K562 (cell line): ENCODE measurements around the gene TSPAN32. TPM values are rescaled to one million over a fixed set of nuclear protein-coding genes. Genes with fewer than 3 reads are reported as not detected.

ENCODE experiments used
- ATAC-seq: fragments of 200-7000 bp; cut with Tn5 transposase; 3 replicates; pipeline ENCODE4 v1.9.1; 2020; ENCODE audit warnings: moderate library complexity
- BruUV-seq: library from RNA; stranded (reverse); fragments of 400-500 nt; replicated peaks from 2 replicates; lab custom pipeline; 2021; lab: Mats Ljungman, UMichigan
- CTCF ChIA-PET: fragments of 300-600 bp; formaldehyde crosslinking; extraction: SDS; loops from one replicate; lab custom pipeline; 2021; ENCODE audit warnings: low intra/inter-chr PET ratio; lab: Yijun Ruan, JAX
- POLR2A ChIA-PET: fragments of 300-600, 350-650 bp; sonication (Branson Sonifier 250); formaldehyde crosslinking; extraction: SDS; loops from one replicate; lab custom pipeline; 2021; ENCODE audit warnings: antibody characterized with exemption, inconsistent platforms; lab: Yijun Ruan, JAX
- DNase-seq, 4 experiments: peaks; one replicate each; pipeline versions ENCODE4 v3.0.0 to v3.0.0-alpha.2; 2011 to 2018; ENCODE audit warnings: low spot score in 3 of 4, mixed read lengths in 3 of 4; ENCODE audit errors: extremely low read depth in 1 of 4
- FAIRE-seq: peaks from 2 replicates; lab custom pipeline; 2011; peaks lifted over from hg19 to GRCh38; lab: Jason Lieb, UNC
- H2AFZ ChIP-seq: 2 replicates; pipeline ENCODE4 v1.6.0; 2011; ENCODE audit warnings: low read depth, low read length, control low read depth, inconsistent platforms
- H3K27ac ChIP-seq: fragments of 200-600 bp; 3 replicates; pipeline ENCODE4 v1.8.0; 2011; ENCODE audit warnings: low read depth, mild to moderate bottlenecking, control low read depth, inconsistent platforms, low read length, moderate library complexity, mixed read lengths; ENCODE audit errors: extremely low read depth
- H3K27me3 ChIP-seq, 2 experiments: fragments of 300-600 bp in 1 of 2; 2 replicates in 1 of 2; 3 replicates in 1 of 2; pipeline versions ENCODE4 v1.6.0 to v1.8.0; 2011; ENCODE audit warnings: inconsistent platforms in 2 of 2, low read length in 2 of 2, mild to moderate bottlenecking in 1 of 2, mixed read lengths in 1 of 2, moderate library complexity in 1 of 2; ENCODE audit not compliant: control insufficient read depth in 2 of 2, insufficient read depth in 2 of 2
- H3K36me3 ChIP-seq: fragments of 300-600 bp; 3 replicates; pipeline ENCODE4 v1.8.0; 2011; ENCODE audit warnings: mild to moderate bottlenecking, low read length, inconsistent platforms; ENCODE audit not compliant: control insufficient read depth, insufficient read depth
- H3K4me1 ChIP-seq, 2 experiments: fragments of 200-600 bp in 1 of 2; replicated peaks in 1 of 2; 2 replicates in 1 of 2; 3 replicates in 1 of 2; pipeline versions ENCODE4 v1.5.1 to v1.8.0; 2011; ENCODE audit warnings: inconsistent platforms in 2 of 2, low read length in 2 of 2, mild to moderate bottlenecking in 1 of 2, mixed read lengths in 1 of 2, moderate library complexity in 1 of 2; ENCODE audit not compliant: control insufficient read depth in 2 of 2, insufficient read depth in 2 of 2
- H3K4me2 ChIP-seq: 2 replicates; pipeline ENCODE4 v1.6.1; 2011; ENCODE audit warnings: low read length, control low read depth, inconsistent platforms, mixed read lengths; ENCODE audit not compliant: insufficient read depth
- H3K4me3 ChIP-seq: fragments of 200-600 bp; sonication (generic), shearing (Covaris generic); 2 replicates; pipeline ENCODE4 v1.5.1; 2016; ENCODE audit warnings: control low read depth, inconsistent platforms
- H3K79me2 ChIP-seq: fragments of 200-600 bp; 3 replicates; pipeline ENCODE4 v1.8.0; 2011; ENCODE audit warnings: low read length, inconsistent platforms; ENCODE audit not compliant: control insufficient read depth, insufficient read depth
- H3K9ac ChIP-seq, 2 experiments: 2 replicates each; pipeline versions ENCODE4 v1.6.0 to v1.6.1; 2011; ENCODE audit warnings: low read depth in 2 of 2, low read length in 2 of 2, control low read depth in 1 of 2, inconsistent platforms in 1 of 2, mild to moderate bottlenecking in 1 of 2, mixed read lengths in 1 of 2; ENCODE audit not compliant: insufficient read depth in 1 of 2
- H3K9me1 ChIP-seq: one replicate; pipeline ENCODE4 v1.6.0; 2011; ENCODE audit warnings: inconsistent platforms, mild to moderate bottlenecking, low read length, moderate library complexity; ENCODE audit not compliant: control insufficient read depth, insufficient read depth
- H3K9me3 ChIP-seq: replicated peaks from 2 replicates; pipeline ENCODE4 v1.5.1; 2011; ENCODE audit warnings: low read depth, low read length, inconsistent platforms; ENCODE audit not compliant: control insufficient read depth, insufficient read depth
- H4K20me1 ChIP-seq: replicated peaks from 2 replicates; pipeline ENCODE4 v1.6.1; 2011; ENCODE audit warnings: low read length, inconsistent platforms, mixed read lengths; ENCODE audit not compliant: control insufficient read depth, insufficient read depth
- LCOR ChIP-seq: sonication (generic); formaldehyde crosslinking; IDR thresholded peaks from 2 replicates; pipeline ENCODE4 v1.8.0; 2022; ENCODE audit warnings: mild to moderate bottlenecking, missing genetic modification reagents
- MEF2D ChIP-seq: conservative IDR thresholded peaks from 2 replicates; pipeline ENCODE4 v1.6.1; 2016; ENCODE audit warnings: low read depth, missing genetic modification characterization, missing compliant biosample characterization
- MLX ChIP-seq, 2 experiments: fragments of 450-650 bp in 1 of 2; sonication (generic) in 1 of 2; formaldehyde crosslinking; conservative IDR thresholded peaks; 2 replicates each; pipeline versions ENCODE4 v1.4.0 to v1.8.1; 2020 to 2022; ENCODE audit warnings: mild to moderate bottlenecking in 1 of 2, missing genetic modification reagents in 1 of 2
- OTX1 ChIP-seq: fragments of 450-650 bp; formaldehyde crosslinking; IDR thresholded peaks from 2 replicates; pipeline ENCODE4 v1.4.0; 2022; ENCODE audit warnings: mild to moderate bottlenecking
- PHF8 ChIP-seq: fragments of 200-600 bp; sonication (generic); IDR thresholded peaks from 2 replicates; pipeline ENCODE4 v1.6.1; 2012; ENCODE audit warnings: mixed run types, mild to moderate bottlenecking, inconsistent platforms, low read length, moderate library complexity, borderline replicate concordance
- PHTF2 ChIP-seq: fragments of 250-450 bp; sonication (Bioruptor Pico); IDR thresholded peaks from 2 replicates; pipeline ENCODE4 v1.5.0; 2021; ENCODE audit warnings: mild to moderate bottlenecking
- RB1 ChIP-seq: fragments of 450-650 bp; IDR thresholded peaks from 2 replicates; pipeline ENCODE4 v1.6.1; 2017; ENCODE audit warnings: low read depth, mild to moderate bottlenecking
- RBFOX2 ChIP-seq: fragments of 200-400 bp; formaldehyde crosslinking; IDR thresholded peaks from 2 replicates; pipeline ENCODE4 v1.6.1; 2017; ENCODE audit warnings: low read depth, mild to moderate bottlenecking, low read length, moderate library complexity
- STAG1 ChIP-seq: sonication (generic); formaldehyde crosslinking; IDR thresholded peaks from 2 replicates; pipeline ENCODE4 v1.5.0; 2020; ENCODE audit warnings: missing genetic modification reagents, borderline replicate concordance
- TOE1 ChIP-seq, 2 experiments: fragments of 450-650 bp in 1 of 2; sonication (generic) in 1 of 2; formaldehyde crosslinking in 1 of 2; IDR thresholded peaks; 2 replicates each; pipeline versions ENCODE4 v1.7.1 to v1.8.0; 2016 to 2022; ENCODE audit warnings: borderline replicate concordance in 2 of 2, mild to moderate bottlenecking in 2 of 2, antibody characterized with exemption in 1 of 2, inconsistent platforms in 1 of 2, low read depth in 1 of 2, missing genetic modification reagents in 1 of 2, moderate library complexity in 1 of 2
- TSC22D4 ChIP-seq: fragments of 450-650 bp; IDR thresholded peaks from 2 replicates; pipeline ENCODE4 v1.6.1; 2016; ENCODE audit warnings: missing genetic modification characterization, missing biosample characterization, control low read depth
- YY1 ChIP-seq, 3 experiments: IDR thresholded peaks; 2 replicates each; pipeline ENCODE4 v1.6.1; 2011; ENCODE audit warnings: low read length in 2 of 3, mild to moderate bottlenecking in 2 of 3, moderate library complexity in 2 of 3, borderline replicate concordance in 1 of 3, control low read depth in 1 of 3, low read depth in 1 of 3; ENCODE audit not compliant: insufficient read depth in 3 of 3, insufficient replicate concordance in 2 of 3, control insufficient read depth in 1 of 3, insufficient read length in 1 of 3; ENCODE audit errors: extremely low read depth in 1 of 3
- ZNF184 ChIP-seq: sonication (generic); formaldehyde crosslinking; IDR thresholded peaks from 2 replicates; pipeline ENCODE4 v1.5.0; 2020; ENCODE audit warnings: missing genetic modification reagents
- ZNF253 ChIP-seq: fragments of 250-450 bp; sonication (Bioruptor Pico); conservative IDR thresholded peaks from 2 replicates; pipeline ENCODE4 v1.6.1; 2021; ENCODE audit warnings: mild to moderate bottlenecking
- ZNF655 ChIP-seq: fragments of 250-450 bp; sonication (Bioruptor Pico); IDR thresholded peaks from 2 replicates; pipeline ENCODE4 v1.5.0; 2021
- ZNF668 ChIP-seq: fragments of 250-450 bp; sonication (Bioruptor Pico); IDR thresholded peaks from 2 replicates; pipeline ENCODE4 v1.8.0; 2022; ENCODE audit warnings: mild to moderate bottlenecking, inconsistent platforms
- ZNF778 ChIP-seq: fragments of 450-650 bp; formaldehyde crosslinking; IDR thresholded peaks from 2 replicates; pipeline ENCODE4 v1.4.0; 2020; ENCODE audit warnings: mild to moderate bottlenecking, moderate library complexity
- WGBS: fragments of 100-300 bp; shearing (Covaris generic); methylation state at CpG from one replicate; pipeline ENCODE4 v1.1.6; 2016; ENCODE audit warnings: low coverage, mixed read lengths; ENCODE audit not compliant: insufficient coverage; ENCODE audit errors: missing lambda C conversion rate; 5-methylcytosine and 5-hydroxymethylcytosine counted together
- in situ Hi-C: fragments of 300-500 bp; cut with MboI; formaldehyde crosslinking; loops from 4 replicates; pipeline ENCODE4 v1.15.0; 2018; ENCODE audit warnings: inconsistent platforms, mixed read lengths
- intact Hi-C: fragments of 100-400 bp; cut with micrococcal nuclease; formaldehyde crosslinking; loops from 2 replicates; pipeline ENCODE4 v1.14.2; 2022
- polyA plus RNA-seq, 8 experiments: library from polyadenylated mRNA; depleted of rRNA in 4 of 8; stranded (reverse) in 5 of 8; unstranded in 3 of 8; fragments of >200 nt; fragmentation: Nextera tagmentation in 2 of 8; fragmentation: Illumina TruSeq in 1 of 8; extraction: Ambion mirVana in 2 of 8; extraction: Trizol in 1 of 8; gene quantifications; 2 replicates each; pipeline versions ENCODE4 v1.2.1 to v1.2.3, GENCODE V29; 2011 to 2014; ENCODE audit warnings: inconsistent platforms in 1 of 8, missing spikeins in 1 of 8
- total RNA-seq, 7 experiments: library from RNA; depleted of rRNA in 6 of 7; stranded (reverse); fragments of >200 nt in 6 of 7; fragmentation: Illumina TruSeq in 2 of 7; extraction: Trizol in 2 of 7; gene quantifications; 2 replicates each; pipeline versions ENCODE4 v1.2.1 to v1.2.3, GENCODE V29; 2011 to 2021; ENCODE audit warnings: low replicate concordance in 1 of 7
- TF ChIP-seq, protein P1 (sequence below): fragments of 450-650 bp; formaldehyde crosslinking; conservative IDR thresholded peaks from 2 replicates; pipeline ENCODE4 v1.4.0; 2022; ENCODE audit warnings: mild to moderate bottlenecking, missing genetic modification characterization

Gene TSPAN32
- total and polyA plus RNA-seq, 9 of the 15 experiments (the other 6 are each of a cell fraction or from before 2014, with no cell fraction given), result 0.21 to 7.3 (median 2.6) TPM

GRCh38 chr11:2277008-2277346 lies 24.8 kb upstream of the TSPAN32 start (continued):
- TF ChIP-seq YY1 (IDR thresholded peaks at IDR 0.05; ENCODE audit: borderline replicate concordance in 1 of 3, control insufficient read depth in 1 of 3, extremely low read depth in 1 of 3, insufficient read depth in 3 of 3, insufficient read length in 1 of 3, insufficient replicate concordance in 2 of 3, low read depth in 1 of 3, low read length in 2 of 3), result no peak
- TF ChIP-seq RB1, result no peak
- TF ChIP-seq STAG1 (CRISPR knock-in tag), result no peak
- no peak for TF ChIP-seq MLX (CRISPR knock-in tag; conservative IDR thresholded peaks at IDR 0.05)

DNA sequence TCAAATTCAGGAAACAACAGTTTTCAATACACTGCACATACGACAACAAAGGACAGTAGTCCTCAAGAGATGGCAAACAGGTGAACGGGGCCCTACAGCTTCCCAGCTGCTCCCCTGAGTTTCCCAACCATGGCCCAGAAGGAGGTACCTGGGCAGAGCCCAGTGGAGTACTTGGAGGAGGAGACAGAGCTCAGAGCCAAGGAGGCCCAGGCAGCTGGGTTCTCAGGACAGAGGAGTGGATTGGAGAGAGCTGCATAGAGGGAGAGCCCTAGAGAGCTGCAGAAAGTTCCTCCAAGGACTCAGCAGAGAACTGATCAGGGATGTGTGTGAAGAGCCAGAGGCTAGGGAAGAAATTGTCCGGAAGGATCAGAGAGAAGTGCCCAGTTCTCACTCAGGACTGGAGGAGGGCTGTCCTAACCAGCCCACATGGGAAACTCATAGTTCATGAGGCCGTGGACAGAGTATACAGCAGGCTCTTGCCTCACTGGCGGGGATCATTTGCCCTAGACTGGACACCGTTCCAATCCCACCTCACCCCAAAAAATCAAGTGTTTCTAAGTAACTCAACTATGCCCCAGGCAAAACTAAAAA lies 23.8 kb upstream of the TSPAN32 start:
- Histone ChIP-seq H3K4me3 (no peak overlapping the region), H3K36me3 (no peaks in the 10 kb centered on the region), H3K9me3 (peaks cover 3% of the 10 kb centered on the region; the same call in 1 of the 2 replicates), H2AFZ (peak overlapping the region; percentile 87), H3K79me2 (no peaks in the 10 kb centered on the region), H3K27me3 (peaks cover 0 to 26% of the 10 kb centered on the region in 2 experiments; a peak in 2 of 5 replicates), H3K27ac (no peak overlapping the region), H3K4me1 (peaks cover 2 to 10% of the 10 kb centered on the region in 2 experiments; a peak in 3 of 5 replicates), H4K20me1 (no peaks in the 10 kb centered on the region), H3K9ac (no peak overlapping the region), H3K4me2 (no peak overlapping the region), H3K9me1 (no peaks in the 10 kb centered on the region)
- WGBS, result 11% methylated on average over 6 of the region's 6 CpGs
- DNase-seq (no peak), FAIRE-seq (no peak), ATAC-seq (peak; percentile 26; the same call in 1 of the 3 replicates)
- CTCF ChIA-PET, result no interaction called here
- in situ Hi-C loops, result no loop called here
- no TSS peak for BruUV-seq
- intact Hi-C loops, result no loop called here
- POLR2A ChIA-PET, result no interaction called here
- TF ChIP-seq OTX1 (CRISPR knock-in tag) (no peak), ZNF253 (CRISPR knock-in tag) (no peak), ZNF655 (no peak), TSC22D4 (tag) (no peak), TOE1 (IDR thresholded peaks at IDR 0.05; ENCODE audit: borderline replicate concordance) (no peak), TOE1 (CRISPR knock-in tag; IDR thresholded peaks at IDR 0.05; ENCODE audit: borderline replicate concordance, low read depth) (no peak), RBFOX2 (no peak), ZNF668 (CRISPR knock-in tag) (no peak), MEF2D (tag) (no peak), LCOR (CRISPR knock-in tag) (no peak), PHTF2 (no peak), PHF8 (no peak), ZNF778 (CRISPR knock-in tag) (no peak), ZNF184 (CRISPR knock-in tag) (no peak)
- TF ChIP-seq, protein P1, sequence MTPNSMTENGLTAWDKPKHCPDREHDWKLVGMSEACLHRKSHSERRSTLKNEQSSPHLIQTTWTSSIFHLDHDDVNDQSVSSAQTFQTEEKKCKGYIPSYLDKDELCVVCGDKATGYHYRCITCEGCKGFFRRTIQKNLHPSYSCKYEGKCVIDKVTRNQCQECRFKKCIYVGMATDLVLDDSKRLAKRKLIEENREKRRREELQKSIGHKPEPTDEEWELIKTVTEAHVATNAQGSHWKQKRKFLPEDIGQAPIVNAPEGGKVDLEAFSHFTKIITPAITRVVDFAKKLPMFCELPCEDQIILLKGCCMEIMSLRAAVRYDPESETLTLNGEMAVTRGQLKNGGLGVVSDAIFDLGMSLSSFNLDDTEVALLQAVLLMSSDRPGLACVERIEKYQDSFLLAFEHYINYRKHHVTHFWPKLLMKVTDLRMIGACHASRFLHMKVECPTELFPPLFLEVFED (CRISPR knock-in tag), result no peak
